ENCODE data around the gene RIPK1. TPM values are rescaled to one million over a fixed set of nuclear protein-coding genes. Genes with fewer than 3 reads are reported as not detected.

The RIPK1 gene
- total RNA-seq, 1 donor = 19.0 TPM

GRCh38 chr6:3088446-3088845 lies 20.2 kb downstream of the RIPK1 start:
- H3K4me3 ChIP-seq (ENCODE audit: low read length) = no peak overlapping the region
- no peaks in the 10 kb centered on the region for H3K9me3 ChIP-seq (ENCODE audit: low read depth, low read length)
- H3K27me3 ChIP-seq (ENCODE audit: insufficient read depth, low read length) = no peaks in the 10 kb centered on the region
- peaks cover 8% of the 10 kb centered on the region for H3K4me1 ChIP-seq (ENCODE audit: insufficient read depth, low read length)

GRCh38 chr6:3088968-3089367 lies 20.7 kb downstream of the RIPK1 start:
- H3K9me3 ChIP-seq (ENCODE audit: low read depth, low read length) = no peaks in the 10 kb centered on the region
- H3K4me3 ChIP-seq (ENCODE audit: low read length) = no peak overlapping the region
- H3K4me1 ChIP-seq (ENCODE audit: insufficient read depth, low read length) = peaks cover 8% of the 10 kb centered on the region
- H3K27me3 ChIP-seq (ENCODE audit: insufficient read depth, low read length) = no peaks in the 10 kb centered on the region

- H3K27me3 ChIP-seq (ENCODE audit: insufficient read depth, low read length) = no peaks in the 10 kb centered on the region
Measured at GRCh38 chr6:3090013-3090412, 21.7 kb downstream of the RIPK1 start.

GRCh38 chr6:3094815-3095214 lies 26.5 kb downstream of the RIPK1 start:
- Histone ChIP-seq H3K9me3 (ENCODE audit: low read depth, low read length) (no peaks in the 10 kb centered on the region), H3K4me3 (ENCODE audit: low read length) (no peak overlapping the region), H3K4me1 (ENCODE audit: insufficient read depth, low read length) (no peaks in the 10 kb centered on the region), H3K27me3 (ENCODE audit: insufficient read depth, low read length) (no peaks in the 10 kb centered on the region)

More at GRCh38 chr6:3090013-3090412, 21.7 kb downstream of the RIPK1 start:
- H3K4me3 ChIP-seq (ENCODE audit: low read length) = no peak overlapping the region
- H3K9me3 ChIP-seq (ENCODE audit: low read depth, low read length) = no peaks in the 10 kb centered on the region
- H3K4me1 ChIP-seq (ENCODE audit: insufficient read depth, low read length) = peaks cover 8% of the 10 kb centered on the region

- H3K9me3 ChIP-seq (ENCODE audit: low read depth, low read length) = no peaks in the 10 kb centered on the region
- no peaks in the 10 kb centered on the region for H3K4me1 ChIP-seq (ENCODE audit: insufficient read depth, low read length)
- H3K27me3 ChIP-seq (ENCODE audit: insufficient read depth, low read length) = no peaks in the 10 kb centered on the region
- no peak overlapping the region for H3K4me3 ChIP-seq (ENCODE audit: low read length)
Measured at GRCh38 chr6:3102875-3103274, 34.6 kb downstream of the RIPK1 start.

- H3K4me3 ChIP-seq (ENCODE audit: low read length) = no peak overlapping the region
- H3K9me3 ChIP-seq (ENCODE audit: low read depth, low read length) = no peaks in the 10 kb centered on the region
- H3K4me1 ChIP-seq (ENCODE audit: insufficient read depth, low read length) = no peaks in the 10 kb centered on the region
- no peaks in the 10 kb centered on the region for H3K27me3 ChIP-seq (ENCODE audit: insufficient read depth, low read length)
Measured at GRCh38 chr6:3108746-3109414, 40.6 kb downstream of the RIPK1 start.

- Histone ChIP-seq H3K9me3 (ENCODE audit: low read depth, low read length) (no peaks in the 10 kb centered on the region), H3K4me3 (ENCODE audit: low read length) (no peak overlapping the region), H3K27me3 (ENCODE audit: insufficient read depth, low read length) (no peaks in the 10 kb centered on the region), H3K4me1 (ENCODE audit: insufficient read depth, low read length) (no peaks in the 10 kb centered on the region)
Measured at GRCh38 chr6:3109761-3110160, 41.5 kb downstream of the RIPK1 start.

GRCh38 chr6:3114377-3114776 lies 46.1 kb downstream of the RIPK1 start:
- H3K4me1 ChIP-seq (ENCODE audit: insufficient read depth, low read length) = peaks cover 18% of the 10 kb centered on the region
- H3K27me3 ChIP-seq (ENCODE audit: insufficient read depth, low read length) = no peaks in the 10 kb centered on the region
- no peak overlapping the region for H3K4me3 ChIP-seq (ENCODE audit: low read length)
- no peaks in the 10 kb centered on the region for H3K9me3 ChIP-seq (ENCODE audit: low read depth, low read length)

- Histone ChIP-seq H3K4me3 (ENCODE audit: low read length) (peak overlapping the region; percentile 72), H3K27me3 (ENCODE audit: insufficient read depth, low read length) (no peaks in the 10 kb centered on the region), H3K9me3 (ENCODE audit: low read depth, low read length) (no peaks in the 10 kb centered on the region), H3K4me1 (ENCODE audit: insufficient read depth, low read length) (peaks cover 19% of the 10 kb centered on the region)
Measured at GRCh38 chr6:3117912-3118352, 49.6 kb downstream of the RIPK1 start.

GRCh38 chr6:3118353-3119039 lies 50.2 kb downstream of the RIPK1 start, which contains the start of gene BPHL:
BPHL (plus strand) TSS chr6:3118711; CDS start chr6:3118741, 30 bp downstream.
- Histone ChIP-seq H3K4me3 (ENCODE audit: low read length) (peak within 1 kb of the TSS; percentile 72), H3K27me3 (ENCODE audit: insufficient read depth, low read length) (no peaks in the 10 kb centered on the region)

GRCh38 chr6:3119040-3119723 lies 50.9 kb downstream of the RIPK1 start:
- Histone ChIP-seq H3K4me3 (ENCODE audit: low read length) (peak overlapping the region; percentile 72), H3K4me1 (ENCODE audit: insufficient read depth, low read length) (peaks cover 19% of the 10 kb centered on the region), H3K9me3 (ENCODE audit: low read depth, low read length) (no peaks in the 10 kb centered on the region), H3K27me3 (ENCODE audit: insufficient read depth, low read length) (no peaks in the 10 kb centered on the region)

More at GRCh38 chr6:3118353-3119039, 50.2 kb downstream of the RIPK1 start, which contains the start of gene BPHL:
- Histone ChIP-seq H3K4me1 (ENCODE audit: insufficient read depth, low read length) (peaks cover 19% of the 10 kb centered on the region), H3K9me3 (ENCODE audit: low read depth, low read length) (no peaks in the 10 kb centered on the region)

- Histone ChIP-seq H3K27me3 (ENCODE audit: insufficient read depth, low read length) (no peaks in the 10 kb centered on the region), H3K4me1 (ENCODE audit: insufficient read depth, low read length) (peaks cover 19% of the 10 kb centered on the region), H3K4me3 (ENCODE audit: low read length) (no peak overlapping the region), H3K9me3 (ENCODE audit: low read depth, low read length) (no peaks in the 10 kb centered on the region)
Measured at GRCh38 chr6:3120765-3121089, 52.4 kb downstream of the RIPK1 start.

GRCh38 chr6:3122823-3123182 lies 54.5 kb downstream of the RIPK1 start:
- Histone ChIP-seq H3K27me3 (ENCODE audit: insufficient read depth, low read length) (no peaks in the 10 kb centered on the region), H3K9me3 (ENCODE audit: low read depth, low read length) (no peaks in the 10 kb centered on the region), H3K4me3 (ENCODE audit: low read length) (no peak overlapping the region), H3K4me1 (ENCODE audit: insufficient read depth, low read length) (peaks cover 12% of the 10 kb centered on the region)

- no peaks in the 10 kb centered on the region for H3K27me3 ChIP-seq (ENCODE audit: insufficient read depth, low read length)
- no peaks in the 10 kb centered on the region for H3K4me1 ChIP-seq (ENCODE audit: insufficient read depth, low read length)
- no peak overlapping the region for H3K4me3 ChIP-seq (ENCODE audit: low read length)
- H3K9me3 ChIP-seq (ENCODE audit: low read depth, low read length) = no peaks in the 10 kb centered on the region
Measured at GRCh38 chr6:3124667-3125066, 56.4 kb downstream of the RIPK1 start.

GRCh38 chr6:3125815-3126214 lies 57.5 kb downstream of the RIPK1 start:
- no peaks in the 10 kb centered on the region for H3K4me1 ChIP-seq (ENCODE audit: insufficient read depth, low read length)
- no peaks in the 10 kb centered on the region for H3K9me3 ChIP-seq (ENCODE audit: low read depth, low read length)
- no peaks in the 10 kb centered on the region for H3K27me3 ChIP-seq (ENCODE audit: insufficient read depth, low read length)
- no peak overlapping the region for H3K4me3 ChIP-seq (ENCODE audit: low read length)
